ENCODE measurements around the gene TBC1D14.

GRCh38 chr4:6942238-6942800 is 32.7 kb downstream of the TBC1D14 start:
- TF ChIP-seq GLIS3 (CRISPR knock-in tag; IDR thresholded peaks at IDR 0.05) = no peak
- no peak for TF ChIP-seq BACH2 (CRISPR knock-in tag; IDR thresholded peaks at IDR 0.05; ENCODE audit: borderline replicate concordance)
- TF ChIP-seq, protein P1, sequence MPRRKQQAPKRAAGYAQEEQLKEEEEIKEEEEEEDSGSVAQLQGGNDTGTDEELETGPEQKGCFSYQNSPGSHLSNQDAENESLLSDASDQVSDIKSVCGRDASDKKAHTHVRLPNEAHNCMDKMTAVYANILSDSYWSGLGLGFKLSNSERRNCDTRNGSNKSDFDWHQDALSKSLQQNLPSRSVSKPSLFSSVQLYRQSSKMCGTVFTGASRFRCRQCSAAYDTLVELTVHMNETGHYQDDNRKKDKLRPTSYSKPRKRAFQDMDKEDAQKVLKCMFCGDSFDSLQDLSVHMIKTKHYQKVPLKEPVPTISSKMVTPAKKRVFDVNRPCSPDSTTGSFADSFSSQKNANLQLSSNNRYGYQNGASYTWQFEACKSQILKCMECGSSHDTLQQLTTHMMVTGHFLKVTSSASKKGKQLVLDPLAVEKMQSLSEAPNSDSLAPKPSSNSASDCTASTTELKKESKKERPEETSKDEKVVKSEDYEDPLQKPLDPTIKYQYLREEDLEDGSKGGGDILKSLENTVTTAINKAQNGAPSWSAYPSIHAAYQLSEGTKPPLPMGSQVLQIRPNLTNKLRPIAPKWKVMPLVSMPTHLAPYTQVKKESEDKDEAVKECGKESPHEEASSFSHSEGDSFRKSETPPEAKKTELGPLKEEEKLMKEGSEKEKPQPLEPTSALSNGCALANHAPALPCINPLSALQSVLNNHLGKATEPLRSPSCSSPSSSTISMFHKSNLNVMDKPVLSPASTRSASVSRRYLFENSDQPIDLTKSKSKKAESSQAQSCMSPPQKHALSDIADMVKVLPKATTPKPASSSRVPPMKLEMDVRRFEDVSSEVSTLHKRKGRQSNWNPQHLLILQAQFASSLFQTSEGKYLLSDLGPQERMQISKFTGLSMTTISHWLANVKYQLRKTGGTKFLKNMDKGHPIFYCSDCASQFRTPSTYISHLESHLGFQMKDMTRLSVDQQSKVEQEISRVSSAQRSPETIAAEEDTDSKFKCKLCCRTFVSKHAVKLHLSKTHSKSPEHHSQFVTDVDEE (CRISPR knock-in tag; IDR thresholded peaks at IDR 0.05) = no peak
